GM23338 (cell line): ENCODE results near the gene AUH. TPM values are rescaled to one million over a fixed set of nuclear protein-coding genes. Genes with fewer than 3 reads are reported as not detected.
A peak's percentile ranks its signal among the peaks of the same experiment; 100 is the strongest.

Experiments
- ATAC-seq: fragments of 200-7000 bp; cut with Tn5 transposase; 3 replicates; pipeline ENCODE4 v1.9.1; 2020
- DNase-seq: peaks from one replicate; pipeline ENCODE4 v3.0.0-alpha.2; 2015; ENCODE audit warnings: low spot score
- H2AFZ ChIP-seq: fragments of 200-600 bp; sonication (generic); 2 replicates; pipeline ENCODE4 v1.8.0; 2016; ENCODE audit warnings: antibody characterized with exemption, mild to moderate bottlenecking, moderate library complexity
- H3F3A ChIP-seq: fragments of 200-600 bp; sonication (generic); replicated peaks from 2 replicates; pipeline ENCODE4 v1.8.0; 2017; ENCODE audit warnings: antibody characterized with exemption, mixed run types, low read depth
- H3K27ac ChIP-seq: fragments of 200-600 bp; sonication (generic); 2 replicates; pipeline ENCODE4 v1.6.1; 2016; ENCODE audit warnings: low read depth
- H3K27me3 ChIP-seq: fragments of 200-600 bp; sonication (generic); 2 replicates; pipeline ENCODE4 v1.8.0; 2016; ENCODE audit warnings: mild to moderate bottlenecking, mixed run types, moderate library complexity; ENCODE audit not compliant: insufficient read depth
- H3K36me3 ChIP-seq: fragments of 200-600 bp; sonication (generic); 2 replicates; pipeline ENCODE4 v1.8.0; 2016; ENCODE audit warnings: mild to moderate bottlenecking; ENCODE audit not compliant: insufficient read depth
- H3K4me1 ChIP-seq: fragments of 200-600 bp; sonication (generic); 2 replicates; pipeline ENCODE4 v1.8.0; 2016; ENCODE audit warnings: mild to moderate bottlenecking, moderate library complexity; ENCODE audit not compliant: insufficient read depth
- H3K4me2 ChIP-seq: fragments of 200-600 bp; sonication (generic); 2 replicates; pipeline ENCODE4 v1.7.1; 2017; ENCODE audit warnings: mixed run types
- H3K4me3 ChIP-seq: fragments of 200-600 bp; sonication (generic); 2 replicates; pipeline ENCODE4 v1.6.1; 2016; ENCODE audit warnings: mixed run types
- H3K79me2 ChIP-seq: fragments of 200-600 bp; sonication (generic); replicated peaks from 2 replicates; pipeline ENCODE4 v1.8.0; 2017; ENCODE audit warnings: mild to moderate bottlenecking; ENCODE audit not compliant: insufficient read depth
- H3K9me2 ChIP-seq: fragments of 200-600 bp; sonication (generic); 2 replicates; pipeline ENCODE4 v1.8.0; 2017; ENCODE audit not compliant: insufficient read depth
- H4K20me1 ChIP-seq: fragments of 200-600 bp; sonication (generic); replicated peaks from 2 replicates; pipeline ENCODE4 v1.8.0; 2017; ENCODE audit warnings: mild to moderate bottlenecking; ENCODE audit not compliant: insufficient read depth
- H3K27ac Mint-ChIP-seq: 2 replicates; pipeline ENCODE4 v1.8.0; 2020; ENCODE audit warnings: inconsistent platforms, mild to moderate bottlenecking, moderate library complexity, mixed read lengths
- H3K27me3 Mint-ChIP-seq: 3 replicates; pipeline ENCODE4 v1.8.0; 2022; ENCODE audit warnings: low read depth, mild to moderate bottlenecking, moderate library complexity, mixed read lengths, inconsistent platforms; ENCODE audit not compliant: insufficient read depth, poor library complexity
- H3K36me3 Mint-ChIP-seq: 3 replicates; pipeline ENCODE4 v1.8.0; 2021; ENCODE audit warnings: low read depth, mild to moderate bottlenecking, inconsistent platforms, moderate library complexity, mixed read lengths
- H3K4me1 Mint-ChIP-seq: 3 replicates; pipeline ENCODE4 v1.8.0; 2020; ENCODE audit warnings: mild to moderate bottlenecking, inconsistent platforms, mixed read lengths
- H3K4me3 Mint-ChIP-seq: 3 replicates; pipeline ENCODE4 v1.8.0; 2021; ENCODE audit warnings: moderate library complexity, mild to moderate bottlenecking, inconsistent platforms, mixed read lengths
- H3K9me3 Mint-ChIP-seq: 3 replicates; pipeline ENCODE4 v1.8.0; 2020; ENCODE audit warnings: moderate library complexity, mild to moderate bottlenecking, inconsistent platforms, mixed read lengths
- EZH2phosphoT487 ChIP-seq: fragments of 200-600 bp; sonication (generic); IDR thresholded peaks from one replicate; pipeline ENCODE4 v1.8.1; 2018; ENCODE audit warnings: antibody characterized with exemption; ENCODE audit not compliant: unreplicated experiment
- ZNF462 ChIP-seq: fragments of 250-450 bp; sonication (Bioruptor Pico); IDR thresholded peaks from 2 replicates; pipeline ENCODE4 v1.5.0; 2020; ENCODE audit warnings: mild to moderate bottlenecking, moderate library complexity
- polyA plus RNA-seq: library from polyadenylated mRNA; unstranded; fragments of >200 nt; fragmentation: Nextera tagmentation; extraction: Ambion mirVana; gene quantifications from 2 replicates; pipeline ENCODE4 v1.2.1, GENCODE V29; 2016
- total RNA-seq: library from RNA; depleted of rRNA; stranded (reverse); fragments of >200 nt; shearing (Covaris generic); gene quantifications from 2 replicates; pipeline ENCODE4 v1.2.3, GENCODE V29; 2014

The AUH gene
- total and polyA plus RNA-seq, 2 experiments from 2014 or later = 28.8 to 34.2 TPM

DNA sequence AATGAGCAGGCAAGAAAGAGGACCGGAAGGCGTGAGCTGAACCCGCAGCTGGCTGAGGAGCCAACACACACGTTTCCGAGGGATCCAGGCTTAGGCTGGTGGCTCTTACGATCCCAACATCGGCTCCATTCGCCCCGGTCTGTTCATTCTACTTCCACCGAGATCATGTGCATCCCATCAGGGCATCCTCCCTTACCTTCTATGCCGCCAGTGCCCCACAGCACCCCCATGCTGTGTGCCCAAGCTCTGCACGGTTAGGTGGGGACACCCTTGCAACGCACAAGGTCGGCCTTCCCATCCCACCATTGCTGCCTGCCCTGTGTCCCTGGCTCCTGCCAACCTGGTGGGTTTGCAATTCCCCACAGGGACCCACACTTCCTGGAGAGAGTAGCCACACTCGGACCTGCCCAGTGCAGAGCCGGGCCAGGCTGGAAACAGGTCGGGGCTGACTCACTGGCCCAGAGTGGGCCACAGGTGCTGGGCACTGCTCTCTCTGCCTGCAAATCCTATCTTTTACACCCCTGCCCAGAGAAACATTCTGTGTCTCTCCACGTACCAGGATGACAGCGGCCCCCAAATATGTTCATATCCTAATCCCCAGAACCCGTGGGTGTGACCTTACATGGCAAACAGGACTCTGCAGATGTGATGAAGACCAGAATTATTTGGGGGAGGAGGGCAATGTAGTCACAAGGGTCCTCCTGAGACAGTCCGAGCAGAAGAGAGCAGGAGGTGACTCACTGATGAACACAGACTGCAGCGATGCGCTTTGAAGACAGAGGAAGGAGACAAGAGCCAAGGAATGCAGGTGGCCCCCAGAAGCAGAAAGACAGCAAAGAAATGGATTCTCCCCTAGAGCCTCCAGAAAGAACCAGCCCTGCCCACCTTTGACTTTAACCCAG lies 182.2 kb downstream of the AUH start (continued):
- no peak for TF ChIP-seq ZNF462

GRCh38 chr9:91178281-91179236 lies 183.2 kb downstream of the AUH start:
- no peaks in the 10 kb centered on the region for H3K79me2 ChIP-seq
- H3K4me1 ChIP-seq = no peaks in the 10 kb centered on the region
- H4K20me1 ChIP-seq = no peaks in the 10 kb centered on the region
- H3K27me3 ChIP-seq = no peaks in the 10 kb centered on the region
- Mint-ChIP-seq H3K27ac (0 out of 2 replicates have a peak overlapping the region, but pooled peaks have one; percentile 44), H3K4me3 (no peak overlapping the region), H3K4me1 (peaks cover 5% of the 10 kb centered on the region; the same call in 2 of the 3 replicates), H3K36me3 (no peaks in the 10 kb centered on the region), H3K27me3 (peaks cover 3% of the 10 kb centered on the region), H3K9me3 (no peaks in the 10 kb centered on the region; the same call in 2 of the 3 replicates)
- H2AFZ ChIP-seq = no peak overlapping the region
- H3K4me2 ChIP-seq = no peak overlapping the region
- DNase-seq (no peak), ATAC-seq (no peak)
- no peaks in the 10 kb centered on the region for H3K36me3 ChIP-seq
- H3K9me2 ChIP-seq = no peaks in the 10 kb centered on the region
- no peak overlapping the region for H3K27ac ChIP-seq
- no peak overlapping the region for H3K4me3 ChIP-seq
- no peaks in the 10 kb centered on the region for H3F3A ChIP-seq
- TF ChIP-seq ZNF462 = no peak
- no peak for TF ChIP-seq EZH2phosphoT487
